CD4-positive, alpha-beta T cell treated with Interferon gamma for 1 hour (primary cell): ENCODE measurements around the gene DDO.
"Not testable (repeated sequence)": the region's sequence is repeated elsewhere in the genome, so short reads cannot be mapped to it uniquely, and the experiment has no call there.

ENCODE experiments used
- DNase-seq: peaks from one replicate; pipeline ENCODE4 v3.0.0-alpha.2; 2020

The DDO gene, protein sequence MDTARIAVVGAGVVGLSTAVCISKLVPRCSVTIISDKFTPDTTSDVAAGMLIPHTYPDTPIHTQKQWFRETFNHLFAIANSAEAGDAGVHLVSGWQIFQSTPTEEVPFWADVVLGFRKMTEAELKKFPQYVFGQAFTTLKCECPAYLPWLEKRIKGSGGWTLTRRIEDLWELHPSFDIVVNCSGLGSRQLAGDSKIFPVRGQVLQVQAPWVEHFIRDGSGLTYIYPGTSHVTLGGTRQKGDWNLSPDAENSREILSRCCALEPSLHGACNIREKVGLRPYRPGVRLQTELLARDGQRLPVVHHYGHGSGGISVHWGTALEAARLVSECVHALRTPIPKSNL

DNA sequence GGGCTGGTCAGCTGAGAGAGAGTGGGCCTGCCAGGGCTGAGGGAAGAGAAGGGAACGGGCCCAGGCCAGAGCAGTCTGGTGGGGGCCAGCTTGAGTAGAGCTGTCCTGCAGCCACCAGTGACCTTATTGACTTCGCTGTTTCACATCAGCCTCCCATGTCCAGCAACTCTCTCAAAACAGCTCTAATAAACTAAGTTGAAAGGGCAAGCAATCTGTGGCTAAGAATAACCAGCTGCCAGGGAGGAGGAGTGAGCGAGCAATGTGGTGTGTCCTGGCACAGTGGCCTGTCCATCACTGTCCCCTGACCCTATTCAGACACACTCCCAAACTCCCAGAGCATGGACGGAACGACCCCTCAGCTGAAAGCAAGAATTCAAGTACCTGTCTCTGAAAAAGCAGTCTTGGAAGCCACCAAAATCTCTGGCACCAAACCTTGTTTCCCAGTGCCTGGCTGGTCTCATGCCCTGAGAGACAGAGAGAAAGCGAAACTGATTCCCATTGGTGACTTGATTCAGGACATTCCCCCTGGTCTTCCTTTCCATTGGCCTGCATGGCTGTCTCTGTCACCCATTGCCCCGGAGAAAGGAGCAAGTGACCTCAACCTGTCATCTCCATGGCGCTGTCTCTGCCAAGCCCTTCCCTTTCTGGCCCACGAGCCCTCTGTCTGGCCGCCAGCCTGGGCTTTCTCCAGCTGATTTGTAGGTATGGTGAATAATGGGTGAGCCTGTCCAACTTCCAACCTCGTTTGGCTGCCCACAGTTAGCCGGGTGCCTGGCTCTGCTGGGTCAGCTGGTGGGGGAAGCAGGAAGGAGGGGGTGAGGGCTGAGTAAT is at the start of gene DDO:
Gene DDO (minus strand): TSS at position 490 of the 831 bp plus-strand sequence. CDS start 2,113 bp downstream, outside the sequence.
- peak; percentile 26 for DNase-seq

DNA sequence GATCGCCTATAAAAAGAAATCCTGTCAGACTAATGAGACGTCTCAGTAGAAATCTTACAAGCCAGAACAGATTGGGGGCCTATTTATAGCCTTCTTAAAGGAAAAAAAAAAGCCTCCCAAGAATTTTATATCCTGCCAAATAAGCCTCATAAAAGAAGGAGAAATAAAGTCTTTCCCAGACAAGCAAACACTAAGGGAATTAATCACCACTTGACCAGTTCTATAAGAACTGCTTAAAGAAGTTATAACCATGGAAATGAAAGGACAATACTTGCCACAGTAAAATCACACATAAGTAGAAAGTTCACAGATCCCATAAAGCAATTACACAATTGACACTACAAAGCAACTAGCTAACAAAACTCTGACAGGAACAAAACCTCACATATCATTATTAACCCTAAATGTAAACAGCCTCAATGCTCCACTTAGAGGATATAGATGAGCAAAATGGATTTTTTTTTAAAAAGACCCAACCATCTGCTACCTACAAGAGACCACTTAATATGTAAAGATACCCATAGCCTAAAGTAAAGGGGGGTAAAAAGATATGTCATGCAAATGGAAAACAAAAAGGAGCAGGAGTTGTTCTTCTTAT is 47.6 kb upstream of the DDO start:
- DNase-seq, result no peak

DNA sequence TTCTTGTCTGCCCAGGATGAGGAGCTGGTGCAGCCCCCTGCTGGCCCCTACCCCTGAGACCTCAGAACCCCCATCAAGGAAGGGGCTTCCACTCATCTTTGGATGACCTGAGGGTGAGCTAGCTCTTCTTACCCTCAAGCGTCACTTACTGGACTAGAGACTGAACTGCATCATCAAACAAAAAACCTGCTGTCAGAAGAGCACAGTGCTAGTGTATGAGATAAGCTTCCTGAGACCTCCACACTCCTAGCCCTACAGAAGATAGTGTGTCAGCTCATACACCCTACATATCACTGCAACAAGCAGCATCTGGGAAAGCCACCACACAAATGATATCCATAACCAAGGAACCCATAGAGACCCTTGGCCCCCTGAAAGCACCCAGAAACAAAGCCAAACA is 46.0 kb upstream of the DDO start:
- DNase-seq, result no peak

DNA sequence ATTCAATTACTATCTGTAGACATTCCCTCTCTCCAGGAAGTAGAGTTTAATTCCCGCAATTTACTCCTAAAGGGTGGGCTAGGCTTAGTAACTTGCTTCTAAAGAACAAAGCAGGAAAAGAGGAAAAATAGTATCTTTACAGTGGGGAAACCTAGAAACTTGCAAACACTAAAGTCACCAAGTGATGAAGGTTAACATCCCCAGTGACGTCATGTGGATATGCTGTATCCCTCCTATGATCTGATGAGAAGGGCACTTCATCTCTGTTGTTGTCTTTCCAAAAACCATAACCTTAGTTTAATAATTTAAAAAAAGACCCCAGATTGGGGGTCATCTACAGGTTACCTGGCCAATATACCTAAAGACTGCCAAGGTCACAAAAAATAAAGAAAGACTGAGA is 43.8 kb upstream of the DDO start:
- DNase-seq, result no peak

DNA sequence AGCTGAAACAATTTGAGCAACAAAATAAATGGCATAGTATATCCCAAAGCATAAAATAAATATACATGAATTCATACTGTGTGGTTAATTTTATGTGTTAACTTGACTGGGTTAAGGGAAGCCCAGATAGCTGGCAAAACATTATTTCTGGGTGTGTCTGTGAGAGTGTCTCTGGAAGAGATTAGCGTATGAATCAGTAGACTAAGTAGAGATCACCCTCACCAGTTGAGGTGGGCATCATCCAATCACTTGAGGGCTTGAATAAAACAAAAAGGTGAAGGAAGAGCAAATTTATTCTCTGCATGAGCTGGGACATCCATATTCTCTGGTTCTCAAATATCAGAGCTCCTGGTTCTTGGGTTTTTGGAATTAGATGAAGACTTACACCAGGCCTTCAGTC is 43.1 kb upstream of the DDO start:
- no peak for DNase-seq

DNA sequence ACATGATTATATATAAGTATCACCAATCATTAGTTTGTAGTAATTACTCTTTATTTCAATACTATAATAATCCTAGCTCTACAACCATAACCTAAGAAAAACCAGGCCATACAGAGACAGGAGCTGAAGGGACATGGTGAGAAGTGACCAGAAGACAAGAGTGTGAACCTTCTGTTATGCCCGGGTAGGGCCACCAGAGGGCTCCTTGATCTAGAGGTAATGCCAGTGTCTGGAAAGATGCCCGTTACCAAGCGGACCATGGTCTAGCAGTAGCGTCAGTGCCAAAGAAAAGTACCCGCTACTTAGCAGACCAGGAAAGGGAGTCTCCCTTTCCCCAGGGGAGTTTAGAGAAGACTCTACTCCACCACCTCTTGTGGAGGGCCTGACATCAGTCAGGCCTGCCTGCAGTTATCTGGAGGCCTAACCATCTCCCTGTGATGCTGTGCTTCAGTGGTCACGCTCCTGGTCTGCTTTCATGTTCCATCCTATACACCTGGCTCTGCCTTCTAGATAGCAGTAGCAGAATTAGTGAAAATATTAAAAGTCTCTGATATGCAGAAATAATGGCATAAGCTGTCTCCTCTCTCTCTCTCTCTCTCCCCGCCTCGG is 42.3 kb upstream of the DDO start:
- not testable (repeated sequence) for DNase-seq

DNA sequence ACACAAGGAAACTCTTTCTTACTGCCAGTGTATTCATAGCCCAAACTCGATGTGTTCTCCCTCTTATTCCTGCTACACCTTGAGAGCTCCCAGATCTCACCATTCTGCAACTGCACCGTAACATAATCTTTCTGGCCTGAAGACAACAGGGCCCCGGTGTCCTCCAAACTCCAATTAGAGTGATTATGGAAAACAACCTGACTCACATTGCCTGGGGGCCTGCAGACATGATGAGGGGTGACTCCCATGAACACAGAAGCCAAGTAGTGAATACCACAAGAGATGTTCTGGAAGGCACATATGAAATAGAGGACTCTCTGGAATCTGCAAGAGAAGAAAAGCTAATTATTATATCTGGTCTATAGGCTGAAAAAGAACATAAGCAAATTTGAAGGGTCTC is 41.3 kb upstream of the DDO start:
- no peak for DNase-seq

DNA sequence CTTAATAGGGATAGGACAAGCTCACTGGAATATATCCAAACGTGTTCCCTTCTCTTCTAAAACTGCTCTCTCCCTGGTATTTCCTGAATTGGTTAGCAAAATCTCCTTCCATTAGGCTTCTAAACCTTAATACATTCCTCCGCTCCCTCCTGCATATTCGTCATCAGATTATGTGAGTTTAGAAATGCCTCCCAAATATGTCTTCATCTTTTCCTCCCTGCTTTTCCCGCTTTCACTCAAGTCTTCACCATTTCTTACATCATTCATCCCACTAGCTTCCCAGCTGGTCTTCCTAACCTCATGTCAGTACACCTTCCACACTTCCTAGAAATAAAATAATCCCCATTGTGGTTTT is 34.1 kb upstream of the DDO start:
- DNase-seq, result no peak

DNA sequence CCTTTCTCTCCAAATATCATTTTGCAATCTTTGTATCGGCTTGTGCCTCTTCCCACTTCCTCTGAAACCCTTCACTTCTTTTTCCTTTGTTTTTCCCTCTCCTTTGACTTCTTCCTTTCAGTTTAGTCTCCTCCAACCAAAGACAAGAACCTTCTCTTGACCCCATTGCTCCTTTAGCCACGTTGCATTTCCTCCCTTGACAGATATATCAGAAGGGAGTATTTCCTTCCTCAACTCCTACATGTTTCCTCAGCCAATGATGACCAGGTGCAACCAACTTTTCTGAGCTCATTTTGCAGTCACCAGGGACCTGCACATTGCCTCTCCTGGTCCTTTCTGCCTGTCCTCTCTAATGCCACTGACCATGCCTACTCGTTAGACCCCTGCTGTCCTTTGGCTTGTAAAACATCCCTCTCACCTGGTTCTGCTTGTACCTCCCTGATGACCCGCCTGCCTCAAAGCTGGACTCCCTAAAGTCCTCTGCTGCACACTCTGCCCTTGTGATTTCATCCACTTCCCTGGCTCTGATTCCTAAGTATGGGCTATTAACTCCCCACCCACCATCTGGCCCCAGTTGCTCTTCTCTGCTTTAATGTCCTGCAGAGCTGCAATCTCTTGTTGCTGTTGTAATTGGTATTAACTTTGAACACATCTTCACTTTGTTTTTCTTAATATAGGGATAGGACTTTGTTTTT is 33.6 kb upstream of the DDO start:
- DNase-seq, result no peak

DNA sequence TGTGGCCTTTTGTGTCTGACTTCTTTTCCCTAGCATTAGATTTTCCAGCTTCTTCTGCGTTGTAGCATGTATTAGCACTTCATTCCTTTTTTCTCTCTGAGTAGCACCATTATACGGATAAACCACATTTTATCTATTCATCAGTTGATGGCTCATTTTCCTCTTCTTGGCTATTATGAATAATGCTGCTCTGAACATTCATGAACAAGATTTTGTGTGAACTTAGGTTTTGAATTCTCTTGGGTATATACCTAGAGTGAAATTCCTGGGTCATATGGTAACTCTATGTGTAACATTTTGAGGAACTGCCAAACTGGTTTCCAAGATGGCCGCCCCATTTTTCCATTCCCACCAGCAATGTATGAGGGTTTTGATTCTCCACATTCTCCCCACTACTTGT is 32.4 kb upstream of the DDO start:
- DNase-seq, result no peak

DNA sequence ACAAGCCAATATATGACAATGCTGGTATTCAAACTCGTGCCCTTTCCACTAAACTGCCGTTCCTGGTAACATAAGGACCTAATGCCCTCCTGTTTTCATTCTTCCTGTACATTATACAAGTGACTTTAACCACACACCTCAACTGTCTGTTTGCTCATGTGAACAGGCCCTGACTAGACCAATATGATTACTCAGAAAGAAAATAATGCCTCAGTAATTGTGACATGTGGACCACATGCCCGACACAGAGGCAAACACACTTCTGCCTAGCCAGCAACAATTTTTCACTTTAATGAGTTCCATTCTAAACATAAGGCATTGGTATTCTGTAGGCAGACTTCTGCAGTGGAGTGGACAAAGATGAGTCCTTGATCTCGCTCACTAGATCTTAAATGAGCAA is 31.0 kb upstream of the DDO start:
- DNase-seq, result no peak

DNA sequence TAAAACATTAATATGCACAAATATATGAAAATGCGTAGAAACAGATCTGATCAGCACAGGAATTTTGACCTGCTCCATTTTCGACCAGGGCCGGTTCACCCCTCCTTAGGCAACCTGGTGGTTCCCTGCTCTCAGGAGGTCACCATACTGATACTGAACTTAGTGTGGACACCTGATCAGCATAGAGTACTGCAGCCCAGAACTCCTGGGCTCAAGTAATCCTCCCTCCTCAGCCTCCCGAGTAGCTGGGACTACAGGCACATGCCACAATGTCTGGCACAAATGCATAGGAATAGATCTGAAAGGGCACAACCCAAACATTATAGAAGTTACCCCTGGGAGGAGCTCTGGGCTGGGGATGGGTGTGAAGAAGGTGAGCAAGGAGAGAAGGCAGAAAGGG is 24.7 kb upstream of the DDO start:
- DNase-seq, result no peak

DNA sequence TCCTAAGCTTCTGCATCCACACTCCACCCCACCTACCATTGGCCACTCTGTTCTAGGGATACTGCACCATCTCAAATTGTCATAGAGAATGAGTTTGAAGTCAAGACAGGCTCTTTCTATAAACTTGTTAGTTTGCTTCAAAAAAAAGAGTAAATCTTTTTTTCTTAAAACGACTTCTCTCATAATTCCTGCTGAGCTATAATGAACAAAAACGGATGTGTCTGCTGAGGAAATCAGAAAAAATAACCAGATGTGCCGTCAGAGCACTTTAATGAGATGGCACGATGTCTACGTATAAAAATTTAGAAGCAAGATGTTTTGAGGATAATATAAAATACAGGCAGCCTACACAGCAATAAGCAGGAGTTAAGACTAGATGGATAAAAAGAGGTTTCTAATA is 24.0 kb upstream of the DDO start:
- no peak for DNase-seq

DNA sequence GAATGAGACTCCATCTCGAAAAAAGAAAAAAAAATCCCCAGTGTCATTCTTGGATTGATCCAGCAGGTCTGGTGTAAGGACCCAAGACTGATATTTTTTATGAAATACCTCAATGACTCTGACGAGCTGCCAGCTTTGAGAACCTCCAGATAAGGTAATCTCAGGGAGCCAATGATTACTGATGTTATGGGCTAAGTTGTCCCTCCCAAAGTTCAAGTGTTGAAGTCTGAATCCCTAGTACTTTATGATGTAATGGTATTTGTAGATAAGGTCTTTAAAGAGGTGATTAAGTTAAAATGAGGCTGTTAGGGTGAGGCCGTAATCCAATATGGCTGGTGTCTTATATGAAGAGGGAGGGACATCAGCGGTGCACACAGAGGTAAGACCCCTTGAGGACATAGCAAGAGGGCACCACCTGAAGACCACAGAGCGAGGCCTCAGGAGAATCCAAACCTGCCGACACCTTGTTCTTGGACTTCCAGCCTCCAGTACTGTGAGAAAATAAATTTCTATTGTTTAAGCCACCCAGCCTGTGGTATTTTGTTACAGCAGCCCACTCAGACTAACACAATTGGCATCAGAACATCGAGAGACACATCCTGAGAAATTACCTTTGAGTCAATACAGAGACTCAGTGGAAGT is 19.7 kb upstream of the DDO start:
- no peak for DNase-seq

DNA sequence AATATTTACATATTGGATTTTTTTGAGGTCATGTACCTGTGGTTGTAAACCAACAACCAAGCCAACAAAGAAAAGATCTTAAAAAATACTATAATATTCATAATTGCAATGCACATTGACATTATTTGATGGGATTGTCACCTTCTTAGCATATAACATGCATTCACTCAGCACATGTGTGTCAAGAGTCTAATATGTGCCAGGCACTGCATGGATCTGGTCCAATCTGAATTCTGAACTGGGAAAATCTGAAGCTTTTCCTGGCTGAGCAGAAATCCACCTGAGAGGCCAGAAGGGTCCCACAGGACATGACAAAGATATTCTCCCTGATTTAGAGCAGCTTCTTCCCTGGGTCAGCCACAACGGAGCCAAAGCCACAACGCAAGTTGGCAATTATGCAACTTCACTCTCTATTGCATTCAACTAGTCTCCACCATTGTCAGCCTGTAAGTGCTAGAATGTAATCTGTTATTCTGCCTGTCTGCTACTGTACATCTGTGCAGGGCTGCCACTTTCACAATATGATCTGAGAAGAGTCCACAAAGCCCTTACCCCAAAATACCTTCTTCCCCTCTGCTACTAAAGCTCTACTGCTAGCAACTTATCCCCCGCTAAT is 17.0 kb upstream of the DDO start:
- no peak for DNase-seq

DNA sequence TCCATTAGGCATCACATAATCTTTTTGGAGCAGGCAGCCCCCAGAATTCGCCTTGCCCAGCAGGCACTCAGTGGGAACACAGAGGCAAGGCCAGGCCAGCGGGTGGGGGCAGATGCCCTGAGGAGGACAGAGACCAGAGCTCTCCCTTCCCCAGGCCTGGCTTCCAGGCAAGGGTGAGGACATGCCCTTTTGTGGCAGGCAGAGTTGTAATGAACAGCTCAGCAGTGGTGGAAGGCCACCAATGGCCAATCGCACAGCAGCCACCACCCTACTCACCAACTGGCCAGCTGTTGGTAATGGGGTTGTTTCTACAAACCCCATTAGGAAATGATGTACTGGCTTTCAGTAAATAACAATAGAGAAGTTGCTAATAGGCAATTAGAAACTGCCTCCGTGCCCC is 15.4 kb upstream of the DDO start:
- no peak for DNase-seq

DNA sequence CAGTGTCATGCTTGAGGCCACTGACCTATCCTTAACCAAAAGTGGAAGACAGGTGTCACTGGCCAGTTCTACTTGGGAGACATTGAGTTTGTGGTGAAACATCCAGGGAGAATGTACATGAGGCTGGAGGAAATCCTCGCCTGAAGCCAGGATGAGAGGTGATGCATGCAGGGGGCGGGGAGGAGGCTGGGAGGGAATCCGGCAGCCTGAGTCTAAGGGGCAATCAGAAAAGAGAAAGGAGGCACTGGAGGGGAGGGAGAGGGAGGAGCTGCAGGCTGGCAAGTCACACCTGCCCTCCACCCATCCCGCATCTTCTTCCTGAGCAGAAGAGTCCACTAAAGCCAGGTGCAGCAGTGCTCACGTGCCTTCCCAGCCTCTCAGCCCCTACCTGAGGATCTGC is 14.9 kb upstream of the DDO start:
- DNase-seq, result no peak

DNA sequence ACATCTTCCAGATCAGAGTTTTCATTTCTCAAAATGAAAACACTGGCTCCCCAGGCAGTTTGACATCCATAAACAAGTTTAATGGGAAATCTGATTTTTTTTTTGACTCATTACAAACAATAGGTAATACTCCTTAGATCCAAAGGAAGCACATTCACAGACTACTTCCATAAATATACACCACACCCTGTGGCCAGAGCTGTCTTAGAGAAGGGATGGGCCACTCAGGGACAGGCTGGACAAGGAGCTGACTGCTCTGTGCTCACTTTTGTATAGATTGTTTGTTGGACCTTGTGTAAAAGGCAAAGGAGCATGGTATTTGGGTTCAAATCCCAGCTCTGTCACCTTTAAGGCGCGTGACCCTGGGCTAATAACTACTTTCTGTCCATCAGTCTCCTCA is 12.8 kb upstream of the DDO start:
- DNase-seq, result no peak

DNA sequence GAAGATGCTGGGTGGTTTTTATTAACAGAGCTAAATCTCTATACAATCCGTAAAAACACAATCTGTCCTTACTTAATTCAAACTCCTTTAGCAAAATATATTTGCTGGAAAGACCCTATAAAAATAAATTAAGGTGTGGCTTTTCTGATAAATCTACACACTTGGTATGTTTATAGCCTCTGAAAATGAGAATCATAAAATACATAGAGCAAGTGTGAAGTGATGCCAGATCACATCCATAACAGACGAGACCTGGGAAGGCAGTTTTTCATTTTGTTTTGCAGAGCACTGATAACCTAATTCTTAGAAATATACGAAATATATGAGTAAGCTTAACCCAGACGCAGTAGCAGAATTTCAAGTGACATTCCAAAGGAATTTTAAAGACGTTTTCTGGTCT is 10.4 kb upstream of the DDO start:
- DNase-seq, result no peak

DNA sequence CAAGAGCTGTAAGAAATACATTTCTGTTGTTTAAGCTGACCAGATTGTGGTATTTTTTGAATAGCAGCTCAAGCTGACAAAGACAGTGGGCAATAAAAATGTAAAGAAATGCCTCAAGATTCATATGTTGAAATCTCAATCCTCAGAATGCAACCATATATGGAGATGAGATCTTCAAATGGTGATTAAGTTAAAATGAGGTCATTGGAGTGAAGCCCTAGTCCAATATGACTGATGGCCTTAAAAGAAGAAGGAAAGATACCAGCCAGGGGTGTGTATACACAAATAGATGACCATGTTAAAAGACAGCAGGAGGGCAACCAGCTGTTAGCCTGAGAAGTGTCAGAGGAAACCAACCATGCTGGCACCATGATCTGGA is 7.1 kb upstream of the DDO start:
- DNase-seq, result no peak

DNA sequence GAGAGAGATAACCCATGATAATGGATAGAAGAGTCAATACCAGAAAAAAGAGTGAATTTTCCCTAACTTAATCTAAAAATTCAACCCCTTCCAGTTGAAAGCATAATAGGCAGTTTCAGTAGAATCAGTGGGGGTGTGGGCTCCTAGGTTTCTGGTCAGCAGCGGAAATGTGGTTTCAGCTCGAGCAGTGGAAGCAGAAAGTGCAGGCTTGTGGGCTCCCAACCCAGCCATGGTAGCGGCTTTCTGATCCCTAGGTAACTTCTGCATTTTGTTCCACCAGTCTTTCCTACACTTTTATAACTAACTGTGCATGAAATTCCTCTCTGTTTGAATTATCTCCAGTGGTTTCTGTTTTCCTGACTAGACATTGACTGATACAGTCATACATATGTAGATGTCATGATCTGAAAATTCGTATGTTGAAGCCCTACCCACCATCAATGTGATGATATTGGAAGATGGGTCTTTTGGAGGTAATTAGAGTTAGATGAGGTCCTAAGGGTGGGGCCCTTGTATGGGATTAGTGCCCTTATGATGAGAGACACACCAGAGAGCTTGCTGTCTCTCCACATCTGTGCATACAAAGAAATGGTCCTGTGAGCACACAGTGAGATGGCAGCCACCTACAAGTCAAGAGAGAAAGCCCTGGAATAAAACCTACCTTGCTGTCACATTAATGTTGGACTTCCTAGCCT is 6.5 kb upstream of the DDO start:
- no peak for DNase-seq
